ENCODE data around the gene STK24.

DNA sequence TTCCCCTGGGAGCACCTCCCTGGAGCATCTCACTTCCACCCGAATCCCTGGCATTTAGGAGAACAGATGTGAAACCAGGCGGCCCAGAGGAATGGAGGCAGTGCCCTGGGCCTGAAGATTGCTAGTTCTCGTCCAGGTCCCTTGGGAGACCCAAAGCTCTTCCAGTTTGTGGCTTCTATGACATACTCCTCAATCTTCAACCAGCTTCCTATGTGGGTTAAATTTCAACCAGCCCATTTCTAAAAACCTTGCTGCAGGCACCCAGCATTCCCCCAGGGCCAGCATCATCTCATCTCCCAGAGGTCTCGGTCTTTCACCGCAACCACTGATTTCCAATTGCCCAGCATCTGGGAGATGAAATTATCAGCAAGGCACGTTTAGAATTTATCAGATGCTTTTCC is 46.0 kb upstream of the STK24 start:
- TF ChIP-seq SIN3A (conservative IDR thresholded peaks at IDR 0.05 in 1 of 2, IDR thresholded peaks at IDR 0.05 in 1 of 2; ENCODE audit: low read depth in 1 of 2, low read length in 2 of 2), result no peak
- TF ChIP-seq PHF8 (conservative IDR thresholded peaks at IDR 0.05; ENCODE audit: low read depth, low read length), result no peak
- TF ChIP-seq EZH2 (IDR thresholded peaks at IDR 0.05; ENCODE audit: low read depth, low read length, severe bottlenecking), result no peak
- TF ChIP-seq RAD21 (IDR thresholded peaks at IDR 0.05 in 1 of 2, conservative IDR thresholded peaks at IDR 0.05 in 1 of 2; ENCODE audit: low read depth in 2 of 2, low read length in 2 of 2), result no peak
- TF ChIP-seq EP300 (IDR thresholded peaks at IDR 0.05; ENCODE audit: borderline replicate concordance in 1 of 2, low read depth in 2 of 2, low read length in 2 of 2), result no peak
- TF ChIP-seq ZNF274 (IDR thresholded peaks at IDR 0.05; ENCODE audit: borderline replicate concordance, extremely low read depth, low read length), result no peak
